ENCODE measurements around the gene ATPAF2. TPM values are rescaled to one million over a fixed set of nuclear protein-coding genes. Genes with fewer than 3 reads are reported as not detected.

ATPAF2 gene
- total RNA-seq, 1 donor from 2014 or later: 21.8 TPM

- peak; percentile 33 for DNase-seq (ENCODE audit: low read depth)
Measured at GRCh38 chr17:18039535-18040260, 730 bp upstream of the ATPAF2 start.

GRCh38 chr17:18038149-18038850, 668 bp downstream of the ATPAF2 start:
- DNase-seq (ENCODE audit: low read depth): no peak

- DNase-seq (ENCODE audit: low read depth): no peak
Measured at GRCh38 chr17:18037486-18037885, 1.5 kb downstream of the ATPAF2 start.

GRCh38 chr17:18035704-18036103, 3.3 kb downstream of the ATPAF2 start:
- no peak for DNase-seq (ENCODE audit: low read depth)

- peak; percentile 87 for DNase-seq (ENCODE audit: low read depth)
Measured at GRCh38 chr17:18033442-18034099, 5.4 kb downstream of the ATPAF2 start.

GRCh38 chr17:18031955-18032354, 7.0 kb downstream of the ATPAF2 start:
- no peak for DNase-seq (ENCODE audit: low read depth)

- DNase-seq (ENCODE audit: low read depth): no peak
Measured at GRCh38 chr17:18028952-18029540, 9.9 kb downstream of the ATPAF2 start.

- no peak for DNase-seq (ENCODE audit: low read depth)
Measured at GRCh38 chr17:18028114-18028951, 10.6 kb downstream of the ATPAF2 start.

- DNase-seq (ENCODE audit: low read depth): no peak
Measured at GRCh38 chr17:18027280-18027679, 11.7 kb downstream of the ATPAF2 start.

- DNase-seq (ENCODE audit: low read depth): peak; percentile 81
Measured at GRCh38 chr17:18025945-18026776, 12.8 kb downstream of the ATPAF2 start.

GRCh38 chr17:18025241-18025944, 13.6 kb downstream of the ATPAF2 start:
- DNase-seq (ENCODE audit: low read depth): no peak

- no peak for DNase-seq (ENCODE audit: low read depth)
Measured at GRCh38 chr17:18021372-18021771, 17.6 kb downstream of the ATPAF2 start.

- DNase-seq (ENCODE audit: low read depth): no peak
Measured at GRCh38 chr17:18020971-18021370, 18.0 kb downstream of the ATPAF2 start.

- DNase-seq (ENCODE audit: low read depth): no peak
Measured at GRCh38 chr17:18019838-18020154, 19.2 kb downstream of the ATPAF2 start.

- no peak for DNase-seq (ENCODE audit: low read depth)
Measured at GRCh38 chr17:18018411-18018921, 20.5 kb downstream of the ATPAF2 start.

GRCh38 chr17:18017958-18018357, 21.0 kb downstream of the ATPAF2 start:
- no peak for DNase-seq (ENCODE audit: low read depth)

- no peak for DNase-seq (ENCODE audit: low read depth)
Measured at GRCh38 chr17:18016426-18016825, 22.5 kb downstream of the ATPAF2 start.

- no peak for DNase-seq (ENCODE audit: low read depth)
Measured at GRCh38 chr17:18015593-18015992, 23.4 kb downstream of the ATPAF2 start.

- DNase-seq (ENCODE audit: low read depth): no peak
Measured at GRCh38 chr17:18014006-18014405, 25.0 kb downstream of the ATPAF2 start.

All from myocyte (in vitro differentiated cells).